ENCODE measurements around the gene ANO1. TPM values are rescaled to one million over a fixed set of nuclear protein-coding genes. Genes with fewer than 3 reads are reported as not detected.

ANO1 gene
- total and polyA plus RNA-seq, 2 of the 8 experiments (the other 6 are each of a cell fraction or from before 2014, with no cell fraction given), result 4.7 to 5.0 TPM

- no peak for TF ChIP-seq CTCF (IDR thresholded peaks at IDR 0.05; ENCODE audit: control extremely low read depth in 1 of 3, insufficient read depth in 1 of 3, low read depth in 1 of 3, low read length in 3 of 3)
Observed at GRCh38 chr11:70147668-70148067, 69.6 kb downstream of the ANO1 start (continued).
